Measurements from ENCODE around the gene ZNRF3. TPM values are rescaled to one million over a fixed set of nuclear protein-coding genes. Genes with fewer than 3 reads are reported as not detected.

ZNRF3 gene
- total RNA-seq, 1 experiment from 2014 or later: 8.1 TPM

- Histone ChIP-seq H3K9me2 (replicated peaks; ENCODE audit: low read length) (no peaks in the 10 kb centered on the region), H2AFZ (ENCODE audit: low read length) (no peak overlapping the region), H3K27ac (ENCODE audit: low read length) (no peak overlapping the region), H3K79me2 (ENCODE audit: low read length) (peaks cover 22% of the 10 kb centered on the region), H3K9ac (ENCODE audit: low read length) (no peak overlapping the region), H3K36me3 (ENCODE audit: low read depth, low read length) (no peaks in the 10 kb centered on the region), H4K20me1 (ENCODE audit: low read length) (peaks cover 4% of the 10 kb centered on the region; the same call in 1 of the 2 replicates), H3K4me2 (ENCODE audit: low read length) (no peak overlapping the region), H3K4me1 (ENCODE audit: insufficient read depth, low read length) (no peaks in the 10 kb centered on the region), H3K9me3 (ENCODE audit: low read length) (no peaks in the 10 kb centered on the region), H3F3A (ENCODE audit: low read length, unreplicated experiment) (no peaks in the 10 kb centered on the region), H3K27me3 (ENCODE audit: low read length) (no peaks in the 10 kb centered on the region), H3K4me3 (ENCODE audit: low read length) (no peak overlapping the region)
- ChIA-PET POLR2A (ENCODE audit: unreplicated experiment) (no interaction called here), CTCF (no interaction called here)
- no peak for TF ChIP-seq EZH2phosphoT487 (IDR thresholded peaks at IDR 0.05; ENCODE audit: borderline replicate concordance, low read length)
- TF ChIP-seq CTCF (conservative IDR thresholded peaks at IDR 0.05; ENCODE audit: low read depth, low read length): no peak
- no peak for TF ChIP-seq EZH2 (IDR thresholded peaks at IDR 0.05; ENCODE audit: low read length, unreplicated experiment)
- intact Hi-C loops (cut with micrococcal nuclease): no loop called here
- no TSS peak for BruUV-seq (replicated peaks)
- ATAC-seq (no peak), DNase-seq (no peak)
Observed at GRCh38 chr22:28903080-28903479, 19.7 kb downstream of the ZNRF3 start.

- no peaks in the 10 kb centered on the region for H3K9me2 ChIP-seq (replicated peaks; ENCODE audit: low read length)
- no peak overlapping the region for H3K4me3 ChIP-seq (ENCODE audit: low read length)
- no peaks in the 10 kb centered on the region for H3K27me3 ChIP-seq (ENCODE audit: low read length)
- TF ChIP-seq EZH2phosphoT487 (IDR thresholded peaks at IDR 0.05; ENCODE audit: borderline replicate concordance, low read length) (no peak), EZH2 (IDR thresholded peaks at IDR 0.05; ENCODE audit: low read length, unreplicated experiment) (no peak), CTCF (conservative IDR thresholded peaks at IDR 0.05; ENCODE audit: low read depth, low read length) (no peak)
- H3K4me1 ChIP-seq (ENCODE audit: insufficient read depth, low read length): no peaks in the 10 kb centered on the region
- POLR2A ChIA-PET (ENCODE audit: unreplicated experiment): no interaction called here
- DNase-seq: no peak
- CTCF ChIA-PET: no interaction called here
- peaks cover 7% of the 10 kb centered on the region; the same call in 1 of the 2 replicates for H4K20me1 ChIP-seq (ENCODE audit: low read length)
- H3F3A ChIP-seq (ENCODE audit: low read length, unreplicated experiment): no peaks in the 10 kb centered on the region
- peaks cover 17% of the 10 kb centered on the region for H3K79me2 ChIP-seq (ENCODE audit: low read length)
- no peaks in the 10 kb centered on the region for H3K36me3 ChIP-seq (ENCODE audit: low read depth, low read length)
- intact Hi-C loops (cut with micrococcal nuclease): no loop called here
- no peak overlapping the region for H2AFZ ChIP-seq (ENCODE audit: low read length)
- no peaks in the 10 kb centered on the region for H3K9me3 ChIP-seq (ENCODE audit: low read length)
- H3K27ac ChIP-seq (ENCODE audit: low read length): no peak overlapping the region
- no TSS peak for BruUV-seq (replicated peaks)
- H3K4me2 ChIP-seq (ENCODE audit: low read length): no peak overlapping the region
- ATAC-seq: no peak
- H3K9ac ChIP-seq (ENCODE audit: low read length): no peak overlapping the region
Observed at GRCh38 chr22:28903729-28904128, 20.4 kb downstream of the ZNRF3 start.

- Histone ChIP-seq H3K4me2 (ENCODE audit: low read length) (no peak overlapping the region), H3K4me3 (ENCODE audit: low read length) (no peak overlapping the region), H3K27me3 (ENCODE audit: low read length) (no peaks in the 10 kb centered on the region), H3K36me3 (ENCODE audit: low read depth, low read length) (no peaks in the 10 kb centered on the region), H3K9me2 (replicated peaks; ENCODE audit: low read length) (no peaks in the 10 kb centered on the region), H2AFZ (ENCODE audit: low read length) (no peak overlapping the region), H3K4me1 (ENCODE audit: insufficient read depth, low read length) (no peaks in the 10 kb centered on the region), H3K27ac (ENCODE audit: low read length) (no peak overlapping the region), H3F3A (ENCODE audit: low read length, unreplicated experiment) (no peaks in the 10 kb centered on the region), H3K79me2 (ENCODE audit: low read length) (peaks cover 17% of the 10 kb centered on the region), H4K20me1 (ENCODE audit: low read length) (peaks cover 7% of the 10 kb centered on the region; the same call in 1 of the 2 replicates), H3K9ac (ENCODE audit: low read length) (no peak overlapping the region), H3K9me3 (ENCODE audit: low read length) (no peaks in the 10 kb centered on the region)
- no TSS peak for BruUV-seq (replicated peaks)
- no peak for DNase-seq
- ChIA-PET CTCF (no interaction called here), POLR2A (ENCODE audit: unreplicated experiment) (no interaction called here)
- intact Hi-C loops (cut with micrococcal nuclease): no loop called here
- no peak for ATAC-seq
- TF ChIP-seq CTCF (conservative IDR thresholded peaks at IDR 0.05; ENCODE audit: low read depth, low read length): no peak
- no peak for TF ChIP-seq EZH2phosphoT487 (IDR thresholded peaks at IDR 0.05; ENCODE audit: borderline replicate concordance, low read length)
- TF ChIP-seq EZH2 (IDR thresholded peaks at IDR 0.05; ENCODE audit: low read length, unreplicated experiment): no peak
Observed at GRCh38 chr22:28904211-28904896, 21.0 kb downstream of the ZNRF3 start.
